Keratinocyte (primary cell): ENCODE results near the gene UBQLN3.

Experiments
- CTCF ChIP-seq, 3 experiments: IDR thresholded peaks in 1 of 3; conservative IDR thresholded peaks in 1 of 3; optimal IDR thresholded peaks in 1 of 3; 2 replicates in 2 of 3; 3 replicates in 1 of 3; pipeline versions ENCODE3 to v1.5.1; 2011; ENCODE audit warnings: low read length in 3 of 3, mild to moderate bottlenecking in 3 of 3, moderate library complexity in 2 of 3, control low read depth in 1 of 3, inconsistent platforms in 1 of 3; ENCODE audit not compliant: insufficient read depth in 2 of 3; ENCODE audit errors: extremely low read depth in 1 of 3
- EZH2 ChIP-seq: IDR thresholded peaks from one replicate; pipeline ENCODE4 v1.6.1; 2012; ENCODE audit warnings: inconsistent platforms, mild to moderate bottlenecking, low read length, moderate library complexity

GRCh38 chr11:5557751-5558150, 48.0 kb upstream of the UBQLN3 start:
- no peak for TF ChIP-seq CTCF (optimal IDR thresholded peaks at IDR 0.05 in 1 of 3, IDR thresholded peaks at IDR 0.05 in 1 of 3, conservative IDR thresholded peaks at IDR 0.05 in 1 of 3; ENCODE audit: extremely low read depth in 1 of 3, insufficient read depth in 2 of 3, low read length in 3 of 3)
- no peak for TF ChIP-seq EZH2
